Breast epithelium (tissue), 4 donors: Measurements from ENCODE around the gene NR3C2. TPM values are rescaled to one million over a fixed set of nuclear protein-coding genes. Genes with fewer than 3 reads are reported as not detected.

ENCODE experiments used
- DNase-seq, 2 donors: peaks; one replicate each; pipeline ENCODE4 v3.0.0-alpha.2; 2019; ENCODE audit warnings: low spot score in 2 of 2
- H3K27ac ChIP-seq, 2 donors: fragments of 200-600 bp; sonication (generic) in 1 of 2; one replicate each; pipeline ENCODE4 v1.5.1; 2016 to 2019; ENCODE audit warnings: mild to moderate bottlenecking in 1 of 2
- H3K27me3 ChIP-seq, 2 donors: fragments of 200-600 bp; sonication (generic) in 1 of 2; one replicate each; pipeline versions ENCODE4 v1.5.1 to v1.6.0; 2017 to 2019; ENCODE audit warnings: control low read depth in 1 of 2, mild to moderate bottlenecking in 1 of 2
- H3K36me3 ChIP-seq: fragments of 200-600 bp; one replicate; pipeline ENCODE4 v1.5.1; 2019
- H3K4me1 ChIP-seq, 2 donors: fragments of 200-600 bp; sonication (generic); one replicate each; pipeline ENCODE4 v1.5.1; 2016 to 2019; ENCODE audit warnings: control low read depth in 1 of 2
- H3K4me3 ChIP-seq, 3 donors: fragments of 200-600 bp; sonication (generic); 1 replicate in 2 of 3; 2 replicates in 1 of 3; pipeline ENCODE4 v1.5.1; 2016 to 2019; ENCODE audit warnings: mild to moderate bottlenecking in 3 of 3, moderate library complexity in 2 of 3
- H3K9me3 ChIP-seq, 2 donors: fragments of 200-600 bp; sonication (generic) in 1 of 2; one replicate each; pipeline ENCODE4 v1.5.1; 2016 to 2019; ENCODE audit warnings: control low read depth in 1 of 2
- POLR2A ChIP-seq: fragments of 450-650 bp; IDR thresholded peaks from one replicate; pipeline ENCODE4 v1.6.1; 2016; ENCODE audit warnings: antibody characterized with exemption, mild to moderate bottlenecking, moderate library complexity
- POLR2AphosphoS5 ChIP-seq, 3 donors: sonication (generic); formaldehyde crosslinking; IDR thresholded peaks; one replicate each; pipeline ENCODE4 v1.6.1; 2017; ENCODE audit warnings: antibody characterized with exemption in 3 of 3
- intact Hi-C: fragments of 100-400 bp; cut with DNase I; formaldehyde crosslinking; loops from one replicate; pipeline ENCODE4 v1.15.1; 2023; ENCODE audit warnings: low total_unique reads
- total RNA-seq, 3 donors: library from RNA; depleted of rRNA; stranded (reverse); fragments of >200 nt; gene quantifications; one replicate each; pipeline ENCODE4 v1.1.0, GENCODE V29; 2016
- TF ChIP-seq, protein P1 (sequence below), 3 donors: fragments of 450-650 bp; IDR thresholded peaks; one replicate each; pipeline ENCODE4 v1.5.1; 2016 to 2017; ENCODE audit warnings: antibody characterized with exemption in 3 of 3, mild to moderate bottlenecking in 3 of 3, moderate library complexity in 3 of 3

NR3C2 gene
- total RNA-seq, 3 donors from 2014 or later, result 8.0 to 39.5 (median 13.8) TPM

DNA sequence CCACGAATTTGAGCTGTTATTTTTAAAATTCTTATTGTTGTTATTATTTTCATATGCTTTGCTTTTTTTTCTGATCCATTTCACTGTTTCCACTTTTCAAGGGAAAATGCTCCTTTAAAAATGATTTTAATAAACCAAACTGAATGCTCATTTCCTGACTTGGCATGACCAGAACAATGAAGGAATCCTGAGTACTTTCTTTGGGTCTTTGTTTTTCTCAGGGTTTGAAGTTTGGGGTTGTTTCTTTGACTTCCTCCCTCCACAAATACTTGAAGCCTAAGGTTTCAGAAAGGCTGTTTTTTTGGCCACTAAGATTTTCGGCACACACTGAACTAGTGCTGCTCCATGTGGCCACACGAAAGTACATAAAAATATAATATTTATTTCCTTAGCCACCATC lies 171.0 kb downstream of the NR3C2 start:
- Histone ChIP-seq H3K9me3 (no peaks in the 10 kb centered on the region), H3K4me1 (no peaks in the 10 kb centered on the region), H3K36me3 (no peaks in the 10 kb centered on the region), H3K27me3 (no peaks in the 10 kb centered on the region), H3K27ac (no peak overlapping the region), H3K4me3 (no peak overlapping the region)
- intact Hi-C loops, result no loop called here
- TF ChIP-seq, protein P1, sequence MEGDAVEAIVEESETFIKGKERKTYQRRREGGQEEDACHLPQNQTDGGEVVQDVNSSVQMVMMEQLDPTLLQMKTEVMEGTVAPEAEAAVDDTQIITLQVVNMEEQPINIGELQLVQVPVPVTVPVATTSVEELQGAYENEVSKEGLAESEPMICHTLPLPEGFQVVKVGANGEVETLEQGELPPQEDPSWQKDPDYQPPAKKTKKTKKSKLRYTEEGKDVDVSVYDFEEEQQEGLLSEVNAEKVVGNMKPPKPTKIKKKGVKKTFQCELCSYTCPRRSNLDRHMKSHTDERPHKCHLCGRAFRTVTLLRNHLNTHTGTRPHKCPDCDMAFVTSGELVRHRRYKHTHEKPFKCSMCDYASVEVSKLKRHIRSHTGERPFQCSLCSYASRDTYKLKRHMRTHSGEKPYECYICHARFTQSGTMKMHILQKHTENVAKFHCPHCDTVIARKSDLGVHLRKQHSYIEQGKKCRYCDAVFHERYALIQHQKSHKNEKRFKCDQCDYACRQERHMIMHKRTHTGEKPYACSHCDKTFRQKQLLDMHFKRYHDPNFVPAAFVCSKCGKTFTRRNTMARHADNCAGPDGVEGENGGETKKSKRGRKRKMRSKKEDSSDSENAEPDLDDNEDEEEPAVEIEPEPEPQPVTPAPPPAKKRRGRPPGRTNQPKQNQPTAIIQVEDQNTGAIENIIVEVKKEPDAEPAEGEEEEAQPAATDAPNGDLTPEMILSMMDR (IDR thresholded peaks at IDR 0.05), result no peak
- no peak for TF ChIP-seq POLR2AphosphoS5 (IDR thresholded peaks at IDR 0.05)
- no peak for TF ChIP-seq POLR2A
- DNase-seq, result no peak

DNA sequence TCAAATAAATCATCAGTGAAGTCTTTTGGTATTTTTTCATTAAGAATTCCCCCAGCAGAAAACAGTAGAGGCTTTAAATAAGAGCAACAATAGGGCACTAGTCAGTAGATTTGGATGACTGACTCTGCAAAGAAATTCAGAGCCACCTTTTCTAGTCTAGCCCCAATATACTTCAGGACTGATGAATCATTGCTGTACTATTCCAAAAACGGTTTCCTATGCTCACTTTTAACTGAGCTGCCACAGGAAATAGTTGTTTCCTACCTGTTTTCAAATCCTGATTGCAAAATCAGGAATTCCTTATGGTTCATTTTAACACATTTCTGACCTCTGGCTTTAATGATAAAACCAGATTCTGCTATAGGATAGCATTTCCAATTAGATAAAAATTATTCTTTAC lies 171.6 kb downstream of the NR3C2 start:
- intact Hi-C loops, result no loop called here
- Histone ChIP-seq H3K27me3 (no peaks in the 10 kb centered on the region), H3K36me3 (no peaks in the 10 kb centered on the region), H3K9me3 (no peaks in the 10 kb centered on the region), H3K4me3 (no peak overlapping the region), H3K4me1 (no peaks in the 10 kb centered on the region), H3K27ac (peak overlapping the region in 1 of 2 donors; percentile 20)
- TF ChIP-seq, protein P1 (IDR thresholded peaks at IDR 0.05), result no peak
- TF ChIP-seq POLR2A (no peak), POLR2AphosphoS5 (IDR thresholded peaks at IDR 0.05) (no peak)
- no peak for DNase-seq

DNA sequence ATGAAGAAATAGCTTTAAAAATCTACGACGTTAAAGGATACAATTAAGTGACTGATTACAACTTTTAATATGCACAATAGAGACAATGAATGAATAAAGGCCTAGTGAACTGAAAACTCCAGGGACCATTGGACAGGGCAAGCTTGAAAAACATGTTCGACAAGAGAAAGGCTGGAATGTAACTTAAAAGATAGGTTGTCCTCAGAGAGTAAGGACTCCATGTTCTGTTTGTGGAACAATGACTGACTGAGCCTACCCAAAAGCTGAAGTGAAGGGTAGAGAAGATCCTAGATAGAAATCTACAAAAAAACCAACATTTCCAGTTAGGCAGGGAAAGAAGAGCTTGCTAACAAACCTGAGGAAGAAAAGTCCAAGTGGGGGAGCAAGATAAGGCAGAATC lies 173.4 kb downstream of the NR3C2 start:
- DNase-seq, result no peak
- Histone ChIP-seq H3K36me3 (no peaks in the 10 kb centered on the region), H3K27ac (no peak overlapping the region), H3K9me3 (no peaks in the 10 kb centered on the region), H3K4me1 (no peaks in the 10 kb centered on the region), H3K27me3 (no peaks in the 10 kb centered on the region), H3K4me3 (no peak overlapping the region)
- TF ChIP-seq POLR2A (no peak), POLR2AphosphoS5 (IDR thresholded peaks at IDR 0.05) (no peak)
- TF ChIP-seq, protein P1 (IDR thresholded peaks at IDR 0.05), result no peak
- intact Hi-C loops, result no loop called here

DNA sequence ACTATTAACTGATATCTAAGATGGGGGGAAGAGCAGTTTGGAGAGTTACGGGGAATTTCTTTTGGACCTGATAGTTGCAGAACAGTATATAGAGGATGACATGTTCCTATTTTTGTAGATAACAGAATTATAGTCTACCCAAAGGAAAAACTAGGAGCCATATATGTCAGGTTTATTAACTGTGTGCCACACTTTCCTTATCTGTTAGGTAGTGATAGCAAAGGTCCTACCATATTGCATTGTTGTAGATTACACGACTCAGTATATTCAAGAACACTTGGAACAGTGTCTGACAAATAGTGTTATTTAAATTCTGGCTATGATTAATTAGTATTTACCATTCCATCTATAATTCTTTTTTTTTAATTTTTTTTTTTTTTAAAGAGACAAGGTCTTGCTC lies 175.3 kb downstream of the NR3C2 start:
- TF ChIP-seq, protein P1 (IDR thresholded peaks at IDR 0.05), result no peak
- TF ChIP-seq POLR2A (no peak), POLR2AphosphoS5 (IDR thresholded peaks at IDR 0.05) (no peak)
- Histone ChIP-seq H3K9me3 (no peaks in the 10 kb centered on the region), H3K4me3 (no peak overlapping the region), H3K27me3 (no peaks in the 10 kb centered on the region), H3K4me1 (no peaks in the 10 kb centered on the region), H3K27ac (no peak overlapping the region), H3K36me3 (no peaks in the 10 kb centered on the region)
- intact Hi-C loops, result no loop called here
- no peak for DNase-seq

DNA sequence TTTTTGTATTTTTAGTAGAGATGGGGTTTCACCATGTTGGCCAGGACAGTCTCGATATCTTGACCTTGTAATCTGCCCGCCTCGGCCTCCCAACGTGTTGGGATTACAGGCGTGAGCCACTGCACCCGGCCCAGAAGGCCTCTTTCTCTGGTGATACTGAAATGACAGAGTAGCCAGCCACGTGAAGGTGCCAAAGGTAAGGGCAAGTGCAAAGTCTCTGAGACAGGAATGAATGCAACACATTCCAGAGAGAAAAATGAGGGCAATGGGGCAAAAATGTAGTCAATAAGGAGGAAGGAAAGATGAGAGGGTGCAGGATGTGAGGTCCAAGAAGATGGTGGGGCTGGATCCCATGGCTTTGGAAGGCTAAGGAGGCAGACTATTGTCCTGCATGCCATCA lies 176.0 kb downstream of the NR3C2 start:
- Histone ChIP-seq H3K9me3 (no peaks in the 10 kb centered on the region), H3K36me3 (no peaks in the 10 kb centered on the region), H3K27ac (no peak overlapping the region), H3K4me3 (no peak overlapping the region), H3K27me3 (no peaks in the 10 kb centered on the region), H3K4me1 (no peaks in the 10 kb centered on the region)
- TF ChIP-seq POLR2AphosphoS5 (IDR thresholded peaks at IDR 0.05) (no peak), POLR2A (no peak)
- TF ChIP-seq, protein P1 (IDR thresholded peaks at IDR 0.05), result no peak
- DNase-seq, result no peak
- intact Hi-C loops, result no loop called here
